HEK293 (cell line): ENCODE measurements around the gene SLC7A6.

ENCODE experiments used
- CTCF ChIP-seq: fragments of 450-650 bp; formaldehyde crosslinking; IDR thresholded peaks from 2 replicates; pipeline ENCODE4 v1.5.1; 2016; ENCODE audit warnings: missing biosample characterization, missing genetic modification characterization
- ELK4 ChIP-seq: IDR thresholded peaks from 2 replicates; pipeline ENCODE4 v1.6.1; 2011; ENCODE audit warnings: mild to moderate bottlenecking, low read depth, low read length, borderline replicate concordance
- HOXA7 ChIP-seq: sonication (generic); formaldehyde crosslinking; IDR thresholded peaks from 2 replicates; pipeline ENCODE4 v1.8.1; 2022; ENCODE audit warnings: missing genetic modification reagents, borderline replicate concordance
- KLF1 ChIP-seq: fragments of 450-650 bp; formaldehyde crosslinking; IDR thresholded peaks from 2 replicates; pipeline ENCODE4 v1.5.1; 2016; ENCODE audit warnings: missing biosample characterization, missing genetic modification characterization
- PRDM10 ChIP-seq: fragments of 450-650 bp; formaldehyde crosslinking; IDR thresholded peaks from 2 replicates; pipeline ENCODE4 v1.5.1; 2016; ENCODE audit warnings: missing biosample characterization, missing genetic modification characterization
- ZBTB8A ChIP-seq: fragments of 450-650 bp; formaldehyde crosslinking; IDR thresholded peaks from 2 replicates; pipeline ENCODE4 v1.5.1; 2016; ENCODE audit warnings: missing biosample characterization, missing genetic modification characterization
- ZNF10 ChIP-seq: fragments of 450-650 bp; formaldehyde crosslinking; IDR thresholded peaks from 2 replicates; pipeline ENCODE4 v1.5.1; 2017; ENCODE audit warnings: missing biosample characterization, missing genetic modification characterization
- ZNF175 ChIP-seq: fragments of 450-650 bp; formaldehyde crosslinking; IDR thresholded peaks from 2 replicates; pipeline ENCODE4 v1.5.1; 2016; ENCODE audit warnings: missing biosample characterization, missing genetic modification characterization
- ZNF416 ChIP-seq: fragments of 450-650 bp; formaldehyde crosslinking; IDR thresholded peaks from 2 replicates; pipeline ENCODE4 v1.5.1; 2016; ENCODE audit warnings: missing biosample characterization, missing genetic modification characterization
- ZNF561 ChIP-seq: fragments of 450-650 bp; IDR thresholded peaks from 2 replicates; pipeline ENCODE4 v1.5.1; 2018; ENCODE audit warnings: missing biosample characterization, missing genetic modification characterization, borderline replicate concordance
- ZNF585B ChIP-seq: fragments of 450-650 bp; formaldehyde crosslinking; IDR thresholded peaks from 2 replicates; pipeline ENCODE4 v1.5.1; 2016; ENCODE audit warnings: missing biosample characterization, missing genetic modification characterization
- ZNF692 ChIP-seq: fragments of 450-650 bp; formaldehyde crosslinking; IDR thresholded peaks from 2 replicates; pipeline ENCODE4 v1.5.1; 2016; ENCODE audit warnings: missing biosample characterization, missing genetic modification characterization
- ZSCAN4 ChIP-seq: fragments of 450-650 bp; formaldehyde crosslinking; IDR thresholded peaks from 2 replicates; pipeline ENCODE4 v1.5.1; 2017; ENCODE audit warnings: missing biosample characterization, missing genetic modification characterization

- TF ChIP-seq ZNF692 (no peak), CTCF (tag by site-specific recombination) (no peak), ZNF585B (no peak), ZBTB8A (no peak), ZNF10 (tag by site-specific recombination) (no peak), PRDM10 (tag by site-specific recombination) (no peak), KLF1 (tag by site-specific recombination) (no peak), ZNF175 (tag by site-specific recombination) (no peak), ZNF416 (tag by site-specific recombination) (no peak), ELK4 (no peak), ZNF561 (tag by site-specific recombination) (no peak), ZSCAN4 (tag by site-specific recombination) (no peak), HOXA7 (CRISPR knock-in tag) (no peak)
Measured at GRCh38 chr16:68228652-68229051, 35.7 kb upstream of the SLC7A6 start.
